CD14-positive monocyte (primary cell): Measurements from ENCODE around the gene RYR2. TPM values are rescaled to one million over a fixed set of nuclear protein-coding genes. Genes with fewer than 3 reads are reported as not detected.

Source experiments
- DNase-seq, 3 donors: peaks; one replicate each; pipeline ENCODE4 v3.0.0-alpha.2; 2011 to 2022
- H2AFZ ChIP-seq: 2 replicates; pipeline ENCODE4 v1.6.0; 2012; ENCODE audit warnings: mild to moderate bottlenecking, low read depth, low read length, inconsistent platforms; ENCODE audit not compliant: insufficient read depth, poor library complexity, severe bottlenecking
- H3K27ac ChIP-seq, 2 donors: 1 replicate in 1 of 2; 2 replicates in 1 of 2; pipeline ENCODE4 v1.5.1; 2012 to 2013; ENCODE audit warnings: low read length in 2 of 2, control low read depth in 1 of 2, inconsistent platforms in 1 of 2, low read depth in 1 of 2, mild to moderate bottlenecking in 1 of 2
- H3K27me3 ChIP-seq, 2 donors: one replicate each; pipeline versions ENCODE4 v1.6.0 to v1.6.1; 2011 to 2013; ENCODE audit warnings: low read length in 2 of 2; ENCODE audit not compliant: control insufficient read depth in 2 of 2, insufficient read depth in 2 of 2
- H3K36me3 ChIP-seq, 2 donors: replicated peaks in 1 of 2; 1 replicate in 1 of 2; 2 replicates in 1 of 2; pipeline versions ENCODE4 v1.5.1 to v1.6.1; 2012 to 2013; ENCODE audit warnings: low read length in 2 of 2, control low read depth in 1 of 2, inconsistent platforms in 1 of 2, mild to moderate bottlenecking in 1 of 2; ENCODE audit not compliant: insufficient read depth in 2 of 2, control insufficient read depth in 1 of 2
- H3K4me1 ChIP-seq, 2 donors: 1 replicate in 1 of 2; 2 replicates in 1 of 2; pipeline versions ENCODE4 v1.5.1 to v1.6.1; 2012 to 2013; ENCODE audit warnings: low read length in 2 of 2, control low read depth in 1 of 2, inconsistent platforms in 1 of 2, mild to moderate bottlenecking in 1 of 2, moderate library complexity in 1 of 2; ENCODE audit not compliant: insufficient read depth in 2 of 2, control insufficient read depth in 1 of 2
- H3K4me2 ChIP-seq: replicated peaks from 2 replicates; pipeline ENCODE3; 2012; ENCODE audit warnings: low read length, moderate library complexity, mild to moderate bottlenecking; ENCODE audit not compliant: poor library complexity, severe bottlenecking; ENCODE audit errors: extremely low read depth
- H3K4me3 ChIP-seq, 3 experiments: fragments of 200-600 bp in 1 of 3; sonication (generic) in 1 of 3; replicated peaks in 1 of 3; 1 replicate in 2 of 3; 2 replicates in 1 of 3; pipeline ENCODE4 v1.5.1; 2011 to 2013; ENCODE audit warnings: low read length in 3 of 3, mild to moderate bottlenecking in 3 of 3, control low read depth in 2 of 3, low read depth in 2 of 3, inconsistent platforms in 1 of 3, moderate library complexity in 1 of 3
- H3K79me2 ChIP-seq: 2 replicates; pipeline ENCODE4 v1.6.0; 2012; ENCODE audit warnings: mild to moderate bottlenecking, control low read depth, inconsistent platforms, low read length, moderate library complexity; ENCODE audit not compliant: insufficient read depth
- H3K9ac ChIP-seq: 2 replicates; pipeline ENCODE4 v1.6.0; 2017; ENCODE audit warnings: low read length, mild to moderate bottlenecking; ENCODE audit not compliant: insufficient read depth, poor library complexity, severe bottlenecking
- H3K9me3 ChIP-seq, 2 donors: replicated peaks in 1 of 2; 1 replicate in 1 of 2; 2 replicates in 1 of 2; pipeline versions ENCODE4 v1.5.1 to v1.6.1; 2012 to 2013; ENCODE audit warnings: low read length in 2 of 2, control low read depth in 1 of 2; ENCODE audit not compliant: control insufficient read depth in 1 of 2, insufficient read depth in 1 of 2
- H4K20me1 ChIP-seq: 2 replicates; pipeline ENCODE4 v1.6.0; 2012; ENCODE audit warnings: mild to moderate bottlenecking, low read length, control low read depth, moderate library complexity; ENCODE audit not compliant: insufficient read depth
- H3K27ac Mint-ChIP-seq, 7 donors: one replicate each; pipeline ENCODE4 v1.8.0; 2020; ENCODE audit warnings: mild to moderate bottlenecking in 7 of 7, mixed read lengths in 7 of 7, moderate library complexity in 6 of 7, inconsistent platforms in 2 of 7
- H3K27me3 Mint-ChIP-seq, 3 donors: one replicate each; pipeline ENCODE4 v1.8.0; 2021 to 2022; ENCODE audit warnings: low read depth in 3 of 3, mild to moderate bottlenecking in 3 of 3, mixed read lengths in 3 of 3, moderate library complexity in 3 of 3, inconsistent platforms in 1 of 3
- H3K36me3 Mint-ChIP-seq, 2 donors: one replicate each; pipeline ENCODE4 v1.8.0; 2020; ENCODE audit warnings: mixed read lengths in 2 of 2, inconsistent platforms in 1 of 2, mild to moderate bottlenecking in 1 of 2
- H3K4me1 Mint-ChIP-seq: one replicate; pipeline ENCODE4 v1.8.0; 2020; ENCODE audit warnings: mild to moderate bottlenecking, mixed read lengths
- H3K4me3 Mint-ChIP-seq, 2 donors: one replicate each; pipeline ENCODE4 v1.8.0; 2020; ENCODE audit warnings: mild to moderate bottlenecking in 2 of 2, mixed read lengths in 2 of 2, moderate library complexity in 1 of 2
- H3K9me3 Mint-ChIP-seq, 7 donors: one replicate each; pipeline ENCODE4 v1.8.0; 2020 to 2022; ENCODE audit warnings: mixed read lengths in 7 of 7, mild to moderate bottlenecking in 6 of 7, moderate library complexity in 6 of 7, inconsistent platforms in 2 of 7
- CTCF ChIP-seq: fragments of 200-600 bp; IDR thresholded peaks from one replicate; pipeline ENCODE4 v1.8.0; 2022; ENCODE audit warnings: antibody characterized with exemption, mild to moderate bottlenecking
- WGBS: methylation state at CpG from one replicate; pipeline ENCODE4 v1.1.5; 2013; ENCODE audit warnings: missing lambda C conversion rate; ENCODE audit not compliant: insufficient coverage; 5-methylcytosine and 5-hydroxymethylcytosine counted together
- intact Hi-C, 2 donors: fragments of 100-400 bp; cut with micrococcal nuclease; formaldehyde crosslinking; loops; one replicate each; pipeline versions ENCODE4 v1.15.0 to v1.15.1; 2023
- polyA plus RNA-seq, 3 donors: library from polyadenylated mRNA; depleted of rRNA in 1 of 3; unstranded in 2 of 3; stranded (reverse) in 1 of 3; fragments of 300-500 nt in 2 of 3; fragments of >200 nt in 1 of 3; fragmentation: Illumina TruSeq in 2 of 3; gene quantifications; 1 replicate in 2 of 3; 2 replicates in 1 of 3; pipeline ENCODE4 v1.2.3, GENCODE V29; 2012 to 2021

RYR2 gene
- polyA plus RNA-seq, 3 donors = not detected

DNA sequence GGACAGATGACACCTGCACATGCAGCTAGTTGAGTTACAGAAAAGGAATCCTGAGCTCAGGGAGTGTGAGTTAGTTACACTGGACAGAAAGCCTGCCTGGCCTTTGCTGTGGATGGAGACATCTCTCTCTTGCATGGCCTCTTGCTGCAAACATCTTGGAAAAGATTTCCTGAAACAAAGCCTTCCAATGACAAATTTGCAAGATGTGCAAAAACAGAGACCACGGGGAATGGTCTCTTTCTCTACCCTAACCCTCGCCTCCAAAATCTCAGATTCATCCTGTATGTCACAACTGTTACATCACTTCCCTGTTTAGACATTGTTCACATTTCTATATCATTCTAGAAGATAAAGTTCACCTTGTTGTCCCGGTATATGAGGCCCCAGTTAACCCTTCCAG, 415.6 kb downstream of the RYR2 start:
- H3K27me3 Mint-ChIP-seq = no peaks in the 10 kb centered on the region
- H4K20me1 ChIP-seq = no peaks in the 10 kb centered on the region

DNA sequence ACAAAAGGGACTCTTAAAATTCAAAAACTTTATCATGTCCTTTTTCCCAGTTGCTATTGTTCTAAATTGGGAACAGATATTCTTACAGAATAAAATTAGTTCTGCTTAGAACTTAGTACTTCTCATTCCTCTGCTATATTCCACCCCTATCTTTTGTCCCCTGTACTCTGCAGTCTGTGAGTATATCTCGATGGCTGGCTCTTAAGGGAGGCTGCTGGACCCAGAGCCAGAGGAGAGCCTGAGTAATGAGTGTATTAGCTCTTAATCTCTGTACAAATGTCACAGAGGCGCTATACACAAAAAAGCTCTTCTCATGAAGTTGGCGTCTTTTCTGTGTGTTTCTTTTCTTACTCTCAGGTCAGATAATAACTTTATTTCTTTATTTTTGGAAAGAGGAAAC, 425.3 kb downstream of the RYR2 start:
- Histone ChIP-seq H3K4me1 (no peaks in the 10 kb centered on the region), H3K4me2 (no peak overlapping the region), H3K79me2 (no peaks in the 10 kb centered on the region), H2AFZ (no peak overlapping the region), H3K27me3 (no peaks in the 10 kb centered on the region), H3K9me3 (no peaks in the 10 kb centered on the region), H3K36me3 (no peaks in the 10 kb centered on the region), H3K9ac (no peak overlapping the region), H3K27ac (no peak overlapping the region), H3K4me3 (no peak overlapping the region), H4K20me1 (no peaks in the 10 kb centered on the region)
- intact Hi-C loops = no loop called here
- H3K27ac Mint-ChIP-seq = no peak overlapping the region
- no peaks in the 10 kb centered on the region for H3K4me1 Mint-ChIP-seq
- peaks cover 0 to 5% (median 2%) of the 10 kb centered on the region in 3 donors for H3K27me3 Mint-ChIP-seq
- DNase-seq = no peak
- H3K36me3 Mint-ChIP-seq = no peaks in the 10 kb centered on the region
- WGBS = no CpG with 5 or more reads among the region's 3 CpGs
- H3K9me3 Mint-ChIP-seq = peaks cover 0 to 7% (median 0%) of the 10 kb centered on the region in 7 donors
- TF ChIP-seq CTCF = no peak
- H3K4me3 Mint-ChIP-seq = no peak overlapping the region

More for the DNA sequence above, 415.6 kb downstream of the RYR2 start:
- no peak for TF ChIP-seq CTCF
- 77% methylated on average over 3 of the region's 3 CpGs for WGBS
- Histone ChIP-seq H2AFZ (no peak overlapping the region), H3K4me2 (no peak overlapping the region), H3K4me1 (no peaks in the 10 kb centered on the region), H3K4me3 (no peak overlapping the region), H3K9ac (no peak overlapping the region), H3K27me3 (no peaks in the 10 kb centered on the region), H3K79me2 (no peaks in the 10 kb centered on the region), H3K9me3 (no peaks in the 10 kb centered on the region), H3K27ac (no peak overlapping the region), H3K36me3 (no peaks in the 10 kb centered on the region)
- intact Hi-C loops = no loop called here
- no peak for DNase-seq
- no peak overlapping the region for H3K27ac Mint-ChIP-seq
- no peak overlapping the region for H3K4me3 Mint-ChIP-seq
- H3K36me3 Mint-ChIP-seq = no peaks in the 10 kb centered on the region
- peaks cover 0 to 5% (median 2%) of the 10 kb centered on the region in 7 donors for H3K9me3 Mint-ChIP-seq
- H3K4me1 Mint-ChIP-seq = no peaks in the 10 kb centered on the region
